ENCODE data around the gene DDX28.
"Not testable (repeated sequence)": the region's sequence is repeated elsewhere in the genome, so short reads cannot be mapped to it uniquely, and the experiment has no call there.

DDX28 gene

DNA sequence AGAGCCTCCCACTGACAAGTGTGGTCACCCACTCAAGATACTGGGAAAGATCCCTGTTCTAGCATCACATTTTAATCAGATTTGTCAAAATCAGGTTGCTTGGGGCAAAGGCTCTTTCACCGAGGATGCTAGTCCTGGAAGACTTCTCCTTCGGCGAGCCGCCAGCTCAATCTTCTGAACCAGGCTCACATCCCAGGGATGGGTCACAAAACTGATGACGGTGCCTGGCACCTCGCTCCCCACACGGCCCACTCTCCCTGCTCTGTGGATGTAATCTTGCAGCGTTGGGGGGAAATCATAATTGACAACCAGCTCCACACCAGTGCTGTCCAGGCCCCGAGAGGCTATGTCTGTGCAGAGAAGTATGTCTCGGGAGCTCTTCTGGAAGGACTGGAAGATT is 1.5 kb downstream of the DDX28 start:
- Mint-ChIP-seq H3K36me3 (peaks cover 4% of the 10 kb centered on the region), H3K9me3 (no peaks in the 10 kb centered on the region), H3K27ac (no peak overlapping the region), H3K27me3 (no peaks in the 10 kb centered on the region), H3K4me1 (peaks cover 11% of the 10 kb centered on the region), H3K4me3 (peak overlapping the region; percentile 91)
- ATAC-seq (ENCODE audit: low read depth) (no peak), DNase-seq (ENCODE audit: low spot score in 2 of 2) (no peak)

- Mint-ChIP-seq H3K9me3 (no peaks in the 10 kb centered on the region), H3K4me3 (no peak overlapping the region), H3K36me3 (peaks cover 4% of the 10 kb centered on the region), H3K27ac (no peak overlapping the region), H3K27me3 (no peaks in the 10 kb centered on the region), H3K4me1 (peaks cover 12% of the 10 kb centered on the region)
- DNase-seq (ENCODE audit: low spot score in 2 of 2) (no peak), ATAC-seq (ENCODE audit: low read depth) (no peak)
These were observed 3.8 kb downstream of the DDX28 start for GRCh38 chr16:68019167-68019680.

DNA sequence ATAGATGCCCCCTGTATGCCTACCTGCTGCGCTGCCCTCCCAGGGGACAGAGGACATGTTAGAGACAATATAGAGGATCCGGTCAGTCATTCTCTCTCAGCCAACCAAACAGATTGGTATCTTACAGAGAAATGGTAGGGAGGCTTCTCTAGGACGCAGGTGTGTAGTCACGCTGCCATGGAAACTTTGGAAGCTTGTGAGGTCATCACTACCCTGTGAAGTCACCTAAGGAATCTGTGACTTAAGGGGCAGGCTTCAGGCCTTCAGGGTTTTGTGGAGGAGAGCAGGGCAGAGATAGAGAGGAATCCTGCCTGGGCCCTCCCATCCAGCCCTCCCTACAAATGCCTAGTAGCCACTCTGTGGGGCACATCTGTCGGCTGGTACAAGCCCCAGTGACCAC is 7.4 kb downstream of the DDX28 start, which contains the start of gene DPEP2NB:
Gene DPEP2NB (minus strand): TSS at position 231 of the 400 bp plus-strand sequence. CDS start 141 bp downstream, at position 90.
- peaks cover 9% of the 10 kb centered on the region for H3K4me1 Mint-ChIP-seq
- H3K27ac Mint-ChIP-seq, result no peak within 1 kb of the TSS
- DNase-seq (ENCODE audit: low spot score in 2 of 2) (no peak), ATAC-seq (ENCODE audit: low read depth) (no peak)
- no peaks in the 10 kb centered on the region for H3K27me3 Mint-ChIP-seq
- H3K9me3 Mint-ChIP-seq, result no peaks in the 10 kb centered on the region
- H3K36me3 Mint-ChIP-seq, result no peaks in the 10 kb centered on the region
- no peak within 1 kb of the TSS for H3K4me3 Mint-ChIP-seq

DNA sequence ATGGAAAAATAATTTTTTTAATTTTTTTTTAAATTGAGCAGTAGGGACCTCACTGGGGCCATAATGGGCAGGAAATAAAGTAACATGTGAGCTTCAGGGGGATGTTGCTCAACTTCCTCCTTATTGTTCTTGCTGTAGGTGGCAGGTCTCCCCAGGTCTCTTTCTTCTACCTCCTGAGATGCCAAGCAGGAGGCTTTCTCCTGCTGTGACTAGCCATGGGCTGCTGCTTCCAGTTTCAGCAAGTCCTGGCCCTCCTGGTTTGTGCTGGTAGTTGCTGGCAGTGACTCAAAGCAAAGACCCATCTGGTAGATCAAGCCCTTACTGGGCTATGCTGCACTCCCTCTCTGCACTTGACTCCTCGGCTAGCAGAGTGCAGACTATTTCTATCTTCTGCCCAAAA is 9.6 kb downstream of the DDX28 start:
- H3K36me3 Mint-ChIP-seq, result no peaks in the 10 kb centered on the region
- ATAC-seq (ENCODE audit: low read depth), result peak; percentile 37
- no peak overlapping the region for H3K27ac Mint-ChIP-seq
- no peak for DNase-seq (ENCODE audit: low spot score in 2 of 2)
- H3K27me3 Mint-ChIP-seq, result no peaks in the 10 kb centered on the region
- no peak overlapping the region for H3K4me3 Mint-ChIP-seq
- H3K4me1 Mint-ChIP-seq, result peaks cover 15% of the 10 kb centered on the region
- H3K9me3 Mint-ChIP-seq, result no peaks in the 10 kb centered on the region

- H3K36me3 Mint-ChIP-seq; H3K9me3 Mint-ChIP-seq; H3K4me3 Mint-ChIP-seq; H3K27me3 Mint-ChIP-seq; DNase-seq (ENCODE audit: low spot score in 2 of 2); ATAC-seq (ENCODE audit: low read depth): not testable (repeated sequence)
- Mint-ChIP-seq H3K27ac (peak overlapping the region; percentile 36), H3K4me1 (peaks cover 28% of the 10 kb centered on the region)
These were observed 13.2 kb downstream of the DDX28 start for GRCh38 chr16:68009872-68010271.

DNA sequence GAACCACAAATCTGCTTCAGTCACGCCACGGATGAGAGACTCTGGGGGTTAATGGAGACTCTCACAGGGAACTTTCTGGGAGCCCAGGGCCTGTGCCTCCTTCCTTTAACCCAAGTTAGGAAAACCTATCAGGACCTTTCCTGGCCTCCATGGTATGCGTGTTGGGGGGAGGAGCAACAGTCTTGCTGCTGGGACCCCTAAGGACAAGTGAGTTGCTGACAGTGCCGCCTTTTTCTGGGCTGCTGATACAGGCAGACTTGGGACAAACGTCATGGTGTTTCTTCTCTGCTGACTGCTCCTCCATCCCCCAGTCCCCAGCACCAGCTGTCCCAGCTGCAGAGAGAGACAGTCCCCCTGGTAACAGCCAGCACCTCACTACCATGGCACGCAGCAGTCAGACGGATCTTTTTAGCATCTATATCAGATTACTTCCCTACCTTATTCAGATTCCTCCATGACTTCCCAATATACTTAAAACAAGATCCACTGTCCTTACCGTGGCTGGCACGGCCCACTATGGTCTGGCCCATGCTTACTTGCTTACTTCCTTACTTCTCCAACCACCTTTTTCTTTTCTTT is 13.8 kb downstream of the DDX28 start:
- Mint-ChIP-seq H3K4me1 (peaks cover 28% of the 10 kb centered on the region), H3K36me3 (peaks cover 1% of the 10 kb centered on the region), H3K4me3 (no peak overlapping the region), H3K27me3 (no peaks in the 10 kb centered on the region), H3K9me3 (no peaks in the 10 kb centered on the region), H3K27ac (peak overlapping the region; percentile 39)
- DNase-seq (ENCODE audit: low spot score in 2 of 2) (no peak), ATAC-seq (ENCODE audit: low read depth) (no peak)

DNA sequence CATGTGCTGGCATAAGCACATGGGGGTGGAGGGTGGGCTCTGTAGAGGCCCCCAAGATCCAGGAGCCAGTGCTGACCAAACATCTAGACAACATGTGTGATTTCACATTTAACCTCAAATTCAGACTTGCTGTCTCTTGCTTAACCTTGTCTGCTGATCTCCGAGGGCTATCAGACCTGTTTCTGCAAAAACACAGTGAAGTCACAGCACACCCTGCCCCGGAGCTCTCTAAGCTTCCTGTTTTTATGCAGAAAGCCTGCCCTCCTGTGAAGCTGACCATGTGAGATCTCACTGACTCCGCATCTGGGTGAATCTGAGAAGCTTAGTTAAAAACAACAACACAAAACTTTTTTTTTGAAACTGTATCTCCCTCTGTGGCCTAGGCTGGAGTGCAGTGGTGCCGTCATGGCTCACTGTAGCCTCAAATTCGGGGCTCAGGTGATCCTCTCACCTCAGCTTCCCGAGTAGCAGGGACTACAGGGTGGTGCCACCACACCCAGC is 17.2 kb downstream of the DDX28 start:
- Mint-ChIP-seq H3K27me3 (no peaks in the 10 kb centered on the region), H3K9me3 (no peaks in the 10 kb centered on the region), H3K4me1 (peaks cover 25% of the 10 kb centered on the region), H3K4me3 (peak overlapping the region; percentile 56), H3K36me3 (peaks cover 1% of the 10 kb centered on the region), H3K27ac (peak overlapping the region; percentile 91)
- peak; percentile 32 to 49 for DNase-seq (ENCODE audit: low spot score in 2 of 2)
- ATAC-seq (ENCODE audit: low read depth), result peak; percentile 98

- peaks cover 1% of the 10 kb centered on the region for H3K36me3 Mint-ChIP-seq
- ATAC-seq (ENCODE audit: low read depth) (no peak), DNase-seq (ENCODE audit: low spot score in 2 of 2) (no peak)
- H3K4me3 Mint-ChIP-seq, result no peak overlapping the region
- no peaks in the 10 kb centered on the region for H3K27me3 Mint-ChIP-seq
- H3K27ac Mint-ChIP-seq, result peak overlapping the region; percentile 91
- peaks cover 28% of the 10 kb centered on the region for H3K4me1 Mint-ChIP-seq
- no peaks in the 10 kb centered on the region for H3K9me3 Mint-ChIP-seq
These were observed 17.8 kb downstream of the DDX28 start for GRCh38 chr16:68005211-68005610.

GRCh38 chr16:68003031-68003430 is 20.0 kb downstream of the DDX28 start:
- H3K4me3 Mint-ChIP-seq, result no peak overlapping the region
- no peak for DNase-seq (ENCODE audit: low spot score in 2 of 2)
- H3K27ac Mint-ChIP-seq, result peak overlapping the region; percentile 45
- H3K9me3 Mint-ChIP-seq, result no peaks in the 10 kb centered on the region
- no peaks in the 10 kb centered on the region for H3K36me3 Mint-ChIP-seq
- H3K4me1 Mint-ChIP-seq, result peaks cover 35% of the 10 kb centered on the region
- no peaks in the 10 kb centered on the region for H3K27me3 Mint-ChIP-seq
- ATAC-seq (ENCODE audit: low read depth), result no peak

GRCh38 chr16:68000450-68000849 is 22.6 kb downstream of the DDX28 start:
- peaks cover 4% of the 10 kb centered on the region for H3K36me3 Mint-ChIP-seq
- H3K4me3 Mint-ChIP-seq, result peak overlapping the region; percentile 86
- DNase-seq (ENCODE audit: low spot score in 2 of 2), result no peak
- no peaks in the 10 kb centered on the region for H3K9me3 Mint-ChIP-seq
- peaks cover 34% of the 10 kb centered on the region for H3K4me1 Mint-ChIP-seq
- H3K27ac Mint-ChIP-seq, result peak overlapping the region; percentile 87
- no peaks in the 10 kb centered on the region for H3K27me3 Mint-ChIP-seq
- ATAC-seq (ENCODE audit: low read depth), result no peak

DNA sequence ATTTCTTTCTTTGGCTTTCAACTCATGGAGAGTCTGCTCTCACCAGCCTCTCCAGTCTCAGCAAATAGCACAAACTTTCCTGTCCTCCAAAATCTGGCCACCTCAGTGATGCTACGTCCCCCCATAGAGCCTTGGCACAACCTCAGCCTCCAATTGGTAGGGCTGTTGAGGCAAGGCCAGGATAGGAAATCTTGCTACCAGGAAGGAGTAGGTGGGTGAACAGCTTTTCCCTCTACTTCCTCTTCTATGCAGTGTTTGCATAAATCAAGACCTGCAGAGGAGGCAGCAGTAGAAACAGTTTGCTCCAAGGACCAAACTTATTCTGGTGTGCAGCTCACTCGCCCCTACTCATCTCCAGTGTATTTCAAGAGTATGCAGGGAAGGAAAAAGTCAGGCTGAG is 23.0 kb downstream of the DDX28 start:
- no peak for DNase-seq (ENCODE audit: low spot score in 2 of 2)

DNA sequence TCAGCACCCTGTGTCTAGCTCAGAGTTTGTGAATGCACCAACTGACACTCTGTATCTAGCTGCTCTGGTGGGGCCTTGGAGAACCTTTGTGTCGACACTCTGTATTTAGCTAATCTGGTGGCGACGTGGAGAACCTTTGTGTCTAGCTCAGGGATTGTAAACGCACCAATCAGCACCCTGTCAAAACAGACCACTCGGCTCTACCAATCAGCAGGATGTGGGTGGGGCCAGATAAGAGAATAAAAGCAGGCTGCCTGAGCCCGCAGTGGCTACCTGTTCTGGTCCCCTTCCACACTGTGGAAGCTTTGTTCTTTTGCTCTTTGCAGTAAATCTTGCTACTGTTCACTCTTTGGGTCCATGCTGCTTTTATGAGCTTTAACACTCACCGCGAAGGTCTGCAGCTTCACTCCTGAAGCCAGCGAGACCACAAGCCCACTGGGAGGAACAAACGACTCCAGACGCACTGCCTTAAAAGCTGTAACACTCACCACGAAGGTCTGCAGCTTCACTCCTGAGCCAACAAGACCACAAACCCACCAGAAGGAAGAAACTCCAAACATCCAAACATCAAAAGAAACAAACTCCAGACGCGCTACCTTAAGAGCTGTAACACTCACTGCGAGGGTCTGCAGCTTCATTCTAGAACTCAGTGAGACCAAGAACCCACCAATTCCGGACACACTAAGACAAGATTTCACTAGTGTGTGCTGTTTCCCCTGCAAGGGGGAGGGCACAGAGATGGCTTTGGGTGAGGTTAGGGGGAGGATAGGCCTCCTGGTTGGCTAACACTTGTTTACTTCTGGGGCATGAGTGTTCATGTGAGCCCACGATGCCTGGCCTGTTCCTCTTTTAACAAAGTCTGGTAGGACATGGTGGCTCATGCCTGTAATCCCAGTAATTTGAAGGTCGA is 24.0 kb downstream of the DDX28 start, which contains the start of gene DPEP2:
Gene DPEP2 (minus strand): TSS at position 706 of the 910 bp plus-strand sequence. CDS start 6,272 bp downstream, outside the sequence.
- Mint-ChIP-seq H3K27ac (peak within 1 kb of the TSS; percentile 87), H3K4me1 (peaks cover 37% of the 10 kb centered on the region), H3K4me3 (peak within 1 kb of the TSS; percentile 86)
- H3K36me3 Mint-ChIP-seq, H3K9me3 Mint-ChIP-seq, H3K27me3 Mint-ChIP-seq: not testable (repeated sequence)
- ATAC-seq (ENCODE audit: low read depth) (peak; percentile 84), DNase-seq (ENCODE audit: low spot score in 2 of 2) (peak; percentile 37 to 56)

More for the DNA sequence above, 23.0 kb downstream of the DDX28 start:
- no peaks in the 10 kb centered on the region for H3K9me3 Mint-ChIP-seq
- H3K4me1 Mint-ChIP-seq, result peaks cover 37% of the 10 kb centered on the region
- H3K27ac Mint-ChIP-seq, result peak overlapping the region; percentile 87
- peaks cover 4% of the 10 kb centered on the region for H3K36me3 Mint-ChIP-seq
- no peaks in the 10 kb centered on the region for H3K27me3 Mint-ChIP-seq
- peak; percentile 48 for ATAC-seq (ENCODE audit: low read depth)
- peak overlapping the region; percentile 86 for H3K4me3 Mint-ChIP-seq

- H3K4me1 Mint-ChIP-seq, result peaks cover 43% of the 10 kb centered on the region
- H3K36me3 Mint-ChIP-seq; H3K9me3 Mint-ChIP-seq; H3K27me3 Mint-ChIP-seq; ATAC-seq (ENCODE audit: low read depth); DNase-seq (ENCODE audit: low spot score in 2 of 2): not testable (repeated sequence)
- peak overlapping the region; percentile 86 for H3K4me3 Mint-ChIP-seq
- H3K27ac Mint-ChIP-seq, result peak overlapping the region; percentile 87
These were observed 24.7 kb downstream of the DDX28 start for GRCh38 chr16:67998231-67998778.

GRCh38 chr16:67996666-67997065 is 26.4 kb downstream of the DDX28 start:
- Mint-ChIP-seq H3K36me3 (peaks cover 4% of the 10 kb centered on the region), H3K4me1 (peaks cover 49% of the 10 kb centered on the region), H3K27me3 (no peaks in the 10 kb centered on the region), H3K4me3 (peak overlapping the region; percentile 17), H3K27ac (peak overlapping the region; percentile 85), H3K9me3 (no peaks in the 10 kb centered on the region)
- DNase-seq (ENCODE audit: low spot score in 2 of 2) (no peak), ATAC-seq (ENCODE audit: low read depth) (no peak)
